K562 (cell line): Measurements from ENCODE around the gene CDC5L. TPM values are rescaled to one million over a fixed set of nuclear protein-coding genes. Genes with fewer than 3 reads are reported as not detected.

Source experiments
- CHD4 ChIP-seq: fragments of 200-600 bp; sonication (generic); IDR thresholded peaks from 3 replicates; pipeline ENCODE4 v1.6.1; 2012; ENCODE audit warnings: low read depth, mild to moderate bottlenecking, mixed read lengths, low read length, inconsistent platforms; ENCODE audit not compliant: insufficient read depth, insufficient replicate concordance, poor library complexity, severe bottlenecking
- COPS2 ChIP-seq: fragments of 450-650 bp; conservative IDR thresholded peaks from 2 replicates; pipeline ENCODE4 v1.6.1; 2016; ENCODE audit warnings: mild to moderate bottlenecking, moderate library complexity
- CREBBP ChIP-seq: IDR thresholded peaks from one replicate; pipeline ENCODE4 v1.6.1; 2012; ENCODE audit warnings: low read depth, mild to moderate bottlenecking, control low read depth, inconsistent platforms, low read length
- DMBX1 ChIP-seq: fragments of 250-450 bp; sonication (Bioruptor Pico); IDR thresholded peaks from 2 replicates; pipeline ENCODE4 v1.8.0; 2022; ENCODE audit warnings: inconsistent platforms, mild to moderate bottlenecking, moderate library complexity, borderline replicate concordance
- DNMT1 ChIP-seq: fragments of 450-650 bp; IDR thresholded peaks from 2 replicates; pipeline ENCODE4 v1.6.1; 2016; ENCODE audit warnings: antibody characterized with exemption, mild to moderate bottlenecking
- DPF2 ChIP-seq: fragments of 450-650 bp; IDR thresholded peaks from 2 replicates; pipeline ENCODE4 v1.6.1; 2016
- FOXO4 ChIP-seq: fragments of 450-650 bp; formaldehyde crosslinking; IDR thresholded peaks from 2 replicates; pipeline ENCODE4 v1.4.0; 2020; ENCODE audit warnings: mild to moderate bottlenecking, moderate library complexity
- HOXB6 ChIP-seq: fragments of 250-450 bp; sonication (Bioruptor Pico); IDR thresholded peaks from 2 replicates; pipeline ENCODE4 v1.5.1; 2022; ENCODE audit warnings: mild to moderate bottlenecking, borderline replicate concordance
- KAT7 ChIP-seq: sonication (generic); formaldehyde crosslinking; IDR thresholded peaks from 2 replicates; pipeline ENCODE4 v1.8.0; 2022; ENCODE audit warnings: missing genetic modification reagents, mild to moderate bottlenecking, borderline replicate concordance
- LCOR ChIP-seq: sonication (generic); formaldehyde crosslinking; IDR thresholded peaks from 2 replicates; pipeline ENCODE4 v1.8.0; 2022; ENCODE audit warnings: mild to moderate bottlenecking, missing genetic modification reagents
- MEF2D ChIP-seq: conservative IDR thresholded peaks from 2 replicates; pipeline ENCODE4 v1.6.1; 2016; ENCODE audit warnings: low read depth, missing genetic modification characterization, missing compliant biosample characterization
- MTA1 ChIP-seq: fragments of 450-650 bp; IDR thresholded peaks from 2 replicates; pipeline ENCODE4 v1.6.1; 2017; ENCODE audit warnings: borderline replicate concordance
- MXD1 ChIP-seq: fragments of 250-450 bp; sonication (Bioruptor Pico); IDR thresholded peaks from 2 replicates; pipeline ENCODE4 v1.8.0; 2021; ENCODE audit warnings: borderline replicate concordance, mild to moderate bottlenecking, moderate library complexity; ENCODE audit not compliant: poor library complexity, severe bottlenecking
- NFIC ChIP-seq: fragments of 450-650 bp; IDR thresholded peaks from 2 replicates; pipeline ENCODE4 v1.6.1; 2017; ENCODE audit warnings: mild to moderate bottlenecking, inconsistent platforms
- PHF8 ChIP-seq: fragments of 200-600 bp; sonication (generic); IDR thresholded peaks from 2 replicates; pipeline ENCODE4 v1.6.1; 2012; ENCODE audit warnings: mixed run types, mild to moderate bottlenecking, inconsistent platforms, low read length, moderate library complexity, borderline replicate concordance
- POLR2A ChIP-seq: fragments of 450-650 bp; conservative IDR thresholded peaks from 2 replicates; pipeline ENCODE4 v1.6.1; 2016
- RFX1 ChIP-seq: fragments of 450-650 bp; IDR thresholded peaks from 2 replicates; pipeline ENCODE4 v1.6.1; 2016; ENCODE audit warnings: mild to moderate bottlenecking, moderate library complexity
- SETDB1 ChIP-seq: IDR thresholded peaks from one replicate; pipeline ENCODE4 v1.6.1; 2012; ENCODE audit warnings: low read length, control low read depth, inconsistent platforms
- SMC3 ChIP-seq: conservative IDR thresholded peaks from 2 replicates; pipeline ENCODE4 v1.6.1; 2011; ENCODE audit warnings: low read depth, low read length, improper control_type of control experiment; ENCODE audit not compliant: insufficient read depth
- TAF15 ChIP-seq: fragments of 200-400 bp; formaldehyde crosslinking; IDR thresholded peaks from 2 replicates; pipeline ENCODE4 v1.6.1; 2017; ENCODE audit warnings: mild to moderate bottlenecking, low read depth, low read length, moderate library complexity
- TAF7 ChIP-seq: fragments of 450-650 bp; IDR thresholded peaks from 2 replicates; pipeline ENCODE4 v1.6.1; 2016; ENCODE audit warnings: missing genetic modification characterization, missing compliant biosample characterization
- ZNF12 ChIP-seq: sonication (generic); formaldehyde crosslinking; IDR thresholded peaks from 2 replicates; pipeline ENCODE4 v1.4.0; 2020; ENCODE audit warnings: mild to moderate bottlenecking, missing genetic modification reagents
- ZNF583 ChIP-seq: fragments of 250-450 bp; sonication (Bioruptor Pico); IDR thresholded peaks from 2 replicates; pipeline ENCODE4 v1.4.0; 2020
- ZNF717 ChIP-seq: fragments of 250-450 bp; sonication (Bioruptor Pico); IDR thresholded peaks from 2 replicates; pipeline ENCODE4 v1.5.0; 2021
- ZNF79 ChIP-seq: fragments of 250-450 bp; sonication (Bioruptor Pico); IDR thresholded peaks from 2 replicates; pipeline ENCODE4 v1.4.0; 2020; ENCODE audit warnings: low read depth, mild to moderate bottlenecking, moderate library complexity
- ZSCAN32 ChIP-seq: fragments of 450-650 bp; formaldehyde crosslinking; IDR thresholded peaks from 2 replicates; pipeline ENCODE4 v1.4.0; 2020; ENCODE audit warnings: mild to moderate bottlenecking, moderate library complexity
- polyA plus RNA-seq, 8 experiments: library from polyadenylated mRNA; depleted of rRNA in 4 of 8; stranded (reverse) in 5 of 8; unstranded in 3 of 8; fragments of >200 nt; fragmentation: Nextera tagmentation in 2 of 8; fragmentation: Illumina TruSeq in 1 of 8; extraction: Ambion mirVana in 2 of 8; extraction: Trizol in 1 of 8; gene quantifications; 2 replicates each; pipeline versions ENCODE4 v1.2.1 to v1.2.3, GENCODE V29; 2011 to 2014; ENCODE audit warnings: inconsistent platforms in 1 of 8, missing spikeins in 1 of 8
- total RNA-seq, 7 experiments: library from RNA; depleted of rRNA in 6 of 7; stranded (reverse); fragments of >200 nt in 6 of 7; fragmentation: Illumina TruSeq in 2 of 7; extraction: Trizol in 2 of 7; gene quantifications; 2 replicates each; pipeline versions ENCODE4 v1.2.1 to v1.2.3, GENCODE V29; 2011 to 2021; ENCODE audit warnings: low replicate concordance in 1 of 7
- TF ChIP-seq, protein P1 (sequence below): fragments of 450-650 bp; IDR thresholded peaks from 2 replicates; pipeline ENCODE4 v1.7.1; 2018; ENCODE audit warnings: mild to moderate bottlenecking, low read depth; ENCODE audit not compliant: partially characterized antibody
- TF ChIP-seq, protein P2 (sequence below): fragments of 450-650 bp; IDR thresholded peaks from 2 replicates; pipeline ENCODE4 v1.6.1; 2016; ENCODE audit warnings: low read depth, mild to moderate bottlenecking, moderate library complexity

The CDC5L gene
- total and polyA plus RNA-seq, 9 of the 15 experiments (the other 6 are each of a cell fraction or from before 2014, with no cell fraction given), result 22.3 to 44.2 (median 30.8) TPM

- TF ChIP-seq, protein P1, sequence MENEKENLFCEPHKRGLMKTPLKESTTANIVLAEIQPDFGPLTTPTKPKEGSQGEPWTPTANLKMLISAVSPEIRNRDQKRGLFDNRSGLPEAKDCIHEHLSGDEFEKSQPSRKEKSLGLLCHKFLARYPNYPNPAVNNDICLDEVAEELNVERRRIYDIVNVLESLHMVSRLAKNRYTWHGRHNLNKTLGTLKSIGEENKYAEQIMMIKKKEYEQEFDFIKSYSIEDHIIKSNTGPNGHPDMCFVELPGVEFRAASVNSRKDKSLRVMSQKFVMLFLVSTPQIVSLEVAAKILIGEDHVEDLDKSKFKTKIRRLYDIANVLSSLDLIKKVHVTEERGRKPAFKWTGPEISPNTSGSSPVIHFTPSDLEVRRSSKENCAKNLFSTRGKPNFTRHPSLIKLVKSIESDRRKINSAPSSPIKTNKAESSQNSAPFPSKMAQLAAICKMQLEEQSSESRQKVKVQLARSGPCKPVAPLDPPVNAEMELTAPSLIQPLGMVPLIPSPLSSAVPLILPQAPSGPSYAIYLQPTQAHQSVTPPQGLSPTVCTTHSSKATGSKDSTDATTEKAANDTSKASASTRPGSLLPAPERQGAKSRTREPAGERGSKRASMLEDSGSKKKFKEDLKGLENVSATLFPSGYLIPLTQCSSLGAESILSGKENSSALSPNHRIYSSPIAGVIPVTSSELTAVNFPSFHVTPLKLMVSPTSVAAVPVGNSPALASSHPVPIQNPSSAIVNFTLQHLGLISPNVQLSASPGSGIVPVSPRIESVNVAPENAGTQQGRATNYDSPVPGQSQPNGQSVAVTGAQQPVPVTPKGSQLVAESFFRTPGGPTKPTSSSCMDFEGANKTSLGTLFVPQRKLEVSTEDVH, result no peak
- TF ChIP-seq DNMT1, result no peak
- TF ChIP-seq CHD4, result no peak
- peak; percentile 34; the same call in 1 of the 2 replicates for TF ChIP-seq MTA1
- no peak for TF ChIP-seq MEF2D (tag)
- no peak for TF ChIP-seq NFIC
- TF ChIP-seq, protein P2, sequence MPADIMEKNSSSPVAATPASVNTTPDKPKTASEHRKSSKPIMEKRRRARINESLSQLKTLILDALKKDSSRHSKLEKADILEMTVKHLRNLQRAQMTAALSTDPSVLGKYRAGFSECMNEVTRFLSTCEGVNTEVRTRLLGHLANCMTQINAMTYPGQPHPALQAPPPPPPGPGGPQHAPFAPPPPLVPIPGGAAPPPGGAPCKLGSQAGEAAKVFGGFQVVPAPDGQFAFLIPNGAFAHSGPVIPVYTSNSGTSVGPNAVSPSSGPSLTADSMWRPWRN, result no peak
- TF ChIP-seq TAF7, result no peak
- TF ChIP-seq MXD1 (CRISPR knock-in tag), result no peak
- no peak for TF ChIP-seq ZSCAN32 (CRISPR knock-in tag)
- TF ChIP-seq SETDB1, result no peak
- no peak for TF ChIP-seq HOXB6 (CRISPR knock-in tag)
- TF ChIP-seq ZNF717 (CRISPR knock-in tag), result no peak
- no peak for TF ChIP-seq LCOR (CRISPR knock-in tag)
- no peak for TF ChIP-seq FOXO4 (CRISPR knock-in tag)
- peak; percentile 70; the same call in 1 of the 2 replicates for TF ChIP-seq DPF2
- TF ChIP-seq SMC3, result no peak
- no peak for TF ChIP-seq PHF8
- TF ChIP-seq TAF15, result no peak
- TF ChIP-seq ZNF79 (CRISPR knock-in tag), result no peak
- TF ChIP-seq DMBX1, result no peak
- no peak for TF ChIP-seq RFX1
- no peak for TF ChIP-seq CREBBP
- no peak for TF ChIP-seq ZNF583 (CRISPR knock-in tag)
- TF ChIP-seq COPS2, result no peak
- no peak for TF ChIP-seq KAT7 (CRISPR knock-in tag)
- TF ChIP-seq POLR2A, result no peak
- TF ChIP-seq ZNF12 (CRISPR knock-in tag), result no peak
Measured at GRCh38 chr6:44442236-44442635, 54.7 kb downstream of the CDC5L start (continued).
